ENCODE results near the gene TNFAIP3.

- TF ChIP-seq CTCF (IDR thresholded peaks at IDR 0.05): no peak
- TF ChIP-seq POLR2A (IDR thresholded peaks at IDR 0.05; ENCODE audit: low read depth): no peak
Observed at GRCh38 chr6:137906020-137906472, 39.0 kb downstream of the TNFAIP3 start.

Data from esophagus muscularis mucosa (tissue), 3 donors.